Upper lobe of right lung (tissue), 1 donor: ENCODE data around the gene UQCR11. TPM values are rescaled to one million over a fixed set of nuclear protein-coding genes. Genes with fewer than 3 reads are reported as not detected.
A peak's percentile ranks its signal among the peaks of the same experiment; 100 is the strongest.

ENCODE experiments used
- ATAC-seq: fragments of 200-7000 bp; cut with Tn5 transposase; one replicate; pipeline ENCODE4 v1.9.1; 2020; ENCODE audit warnings: mild to moderate bottlenecking, moderate library complexity
- DNase-seq: peaks from one replicate; pipeline ENCODE4 v3.0.0-alpha.2; 2020
- H3K27ac ChIP-seq: fragments of 200-600 bp; one replicate; pipeline ENCODE4 v1.8.0; 2022
- H3K27me3 ChIP-seq: fragments of 200-600 bp; one replicate; pipeline ENCODE4 v1.8.0; 2022; ENCODE audit warnings: mild to moderate bottlenecking
- H3K36me3 ChIP-seq: fragments of 200-600 bp; one replicate; pipeline ENCODE4 v1.8.0; 2022
- H3K4me1 ChIP-seq: fragments of 200-600 bp; one replicate; pipeline ENCODE4 v1.8.0; 2022
- H3K4me3 ChIP-seq: fragments of 200-600 bp; one replicate; pipeline ENCODE4 v1.8.0; 2022; ENCODE audit warnings: mild to moderate bottlenecking
- H3K9me3 ChIP-seq: fragments of 200-600 bp; one replicate; pipeline ENCODE4 v1.8.0; 2022
- CTCF ChIP-seq: fragments of 200-600 bp; IDR thresholded peaks from one replicate; pipeline ENCODE4 v1.8.0; 2022; ENCODE audit warnings: antibody characterized with exemption
- intact Hi-C: fragments of 100-400 bp; cut with DNase I; formaldehyde crosslinking; loops from one replicate; pipeline ENCODE4 v1.11.0; 2022
- total RNA-seq: library from RNA; stranded (reverse); fragmentation: NEBNext Ultra II Directional; extraction: Animal tissue kit (Norgen Biotek cat#: 25700); gene quantifications from one replicate; pipeline ENCODE4 v1.2.1, GENCODE V29; 2021
- donor health status: DM: no; HTN: yes; CAD: no; lungs with severe emphysema.

Gene UQCR11
- total RNA-seq, 1 donor from 2014 or later: 167 TPM

DNA sequence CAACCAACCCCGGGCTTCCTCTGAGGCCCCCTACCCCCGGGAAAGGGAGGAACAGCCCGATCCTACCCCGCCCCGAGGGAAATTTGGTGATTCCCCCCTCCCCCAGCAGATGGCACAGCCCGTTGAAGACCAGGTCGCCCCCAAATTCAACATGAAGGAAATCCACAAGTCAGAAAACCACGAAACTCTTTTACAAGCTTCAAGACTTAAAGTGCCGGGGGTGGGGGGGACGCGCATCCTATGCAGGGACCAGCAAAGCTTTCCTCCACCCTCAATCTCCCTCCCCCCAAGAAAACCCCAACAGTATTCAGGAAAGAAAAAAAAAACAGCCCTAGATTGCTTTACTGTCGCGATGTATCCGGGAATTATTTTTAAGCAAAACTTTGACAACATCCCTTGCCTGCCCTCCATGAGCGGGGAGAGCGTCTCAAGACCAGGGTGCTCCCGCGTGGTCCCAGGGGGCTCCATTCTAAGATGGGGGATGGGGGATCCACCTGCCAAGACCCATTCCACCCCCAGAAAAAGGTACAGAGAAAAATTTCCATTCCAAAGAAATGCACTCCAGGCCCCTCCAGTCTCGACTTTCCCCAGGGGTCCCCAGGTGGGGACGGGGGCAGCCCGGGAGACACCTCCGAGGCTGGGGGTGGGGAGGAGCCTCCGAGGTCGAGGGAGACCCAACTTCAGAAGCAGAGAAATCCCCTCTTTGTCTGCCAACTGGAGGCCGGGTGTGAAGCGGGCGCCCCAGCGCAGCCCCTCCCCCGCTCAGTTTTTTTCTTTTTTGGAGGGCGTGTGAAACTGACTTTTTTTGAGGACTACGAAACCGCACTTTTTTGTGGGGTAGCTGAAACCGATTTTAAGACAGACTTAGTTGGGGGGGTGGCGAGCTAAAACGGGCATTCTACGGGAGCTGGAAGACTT, 45.6 kb upstream of the UQCR11 start:
- no peak for TF ChIP-seq CTCF
- no peaks in the 10 kb centered on the region for H3K9me3 ChIP-seq
- H3K4me1 ChIP-seq: peaks cover 5% of the 10 kb centered on the region
- no peaks in the 10 kb centered on the region for H3K36me3 ChIP-seq
- peak overlapping the region; percentile 77 for H3K4me3 ChIP-seq
- DNase-seq: no peak
- H3K27ac ChIP-seq: peak overlapping the region; percentile 58
- intact Hi-C loops: no loop called here
- no peaks in the 10 kb centered on the region for H3K27me3 ChIP-seq
- no peak for ATAC-seq

DNA sequence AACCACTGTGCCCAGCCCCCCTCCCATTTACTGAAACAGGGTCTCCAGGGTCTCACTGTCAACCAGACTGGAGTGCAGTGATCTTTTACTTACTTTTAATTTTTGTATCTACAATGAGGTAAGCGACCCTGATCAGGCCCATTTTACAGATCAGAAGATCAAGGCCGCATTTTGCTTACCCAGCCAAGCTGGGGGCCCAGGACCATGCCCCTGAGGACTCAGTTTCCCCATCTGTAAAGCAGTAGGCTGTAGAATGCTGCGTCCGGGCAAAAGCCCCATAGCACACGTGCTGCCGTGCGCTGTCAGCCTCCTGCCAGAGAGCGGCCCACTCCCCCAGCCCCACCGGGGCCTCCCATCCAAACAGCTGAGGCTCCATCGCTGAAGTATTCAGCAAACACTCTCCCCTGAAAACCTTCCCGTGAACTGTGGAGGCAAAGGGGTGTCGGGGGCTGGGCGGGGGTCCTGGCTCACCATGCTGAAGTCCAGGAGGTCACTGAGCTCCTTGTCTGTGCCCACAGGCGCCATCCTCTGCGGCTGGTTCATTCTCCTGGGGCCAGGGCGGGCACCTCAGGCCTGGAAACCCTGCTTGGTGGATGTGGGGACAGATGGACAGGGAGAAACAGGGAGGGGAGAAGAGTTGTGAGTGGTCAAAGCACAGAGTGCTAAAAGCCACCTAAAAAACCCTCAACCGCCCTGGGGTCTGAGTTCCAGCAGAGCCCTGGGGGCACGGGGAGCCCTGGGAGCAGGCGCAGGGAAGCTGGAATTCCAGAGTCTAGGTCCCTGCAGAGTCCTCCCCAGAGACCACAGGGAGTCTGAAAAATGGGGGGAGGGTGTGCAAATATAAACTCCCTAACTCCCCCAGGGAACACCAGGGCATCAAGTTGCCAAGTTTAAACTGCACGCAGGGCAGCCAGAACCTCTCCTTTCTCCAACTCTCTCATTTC, 44.7 kb upstream of the UQCR11 start:
- Histone ChIP-seq H3K9me3 (no peaks in the 10 kb centered on the region), H3K4me3 (no peak overlapping the region), H3K36me3 (no peaks in the 10 kb centered on the region), H3K27ac (no peak overlapping the region), H3K4me1 (peaks cover 5% of the 10 kb centered on the region), H3K27me3 (no peaks in the 10 kb centered on the region)
- DNase-seq (no peak), ATAC-seq (no peak)
- intact Hi-C loops: no loop called here
- no peak for TF ChIP-seq CTCF

DNA sequence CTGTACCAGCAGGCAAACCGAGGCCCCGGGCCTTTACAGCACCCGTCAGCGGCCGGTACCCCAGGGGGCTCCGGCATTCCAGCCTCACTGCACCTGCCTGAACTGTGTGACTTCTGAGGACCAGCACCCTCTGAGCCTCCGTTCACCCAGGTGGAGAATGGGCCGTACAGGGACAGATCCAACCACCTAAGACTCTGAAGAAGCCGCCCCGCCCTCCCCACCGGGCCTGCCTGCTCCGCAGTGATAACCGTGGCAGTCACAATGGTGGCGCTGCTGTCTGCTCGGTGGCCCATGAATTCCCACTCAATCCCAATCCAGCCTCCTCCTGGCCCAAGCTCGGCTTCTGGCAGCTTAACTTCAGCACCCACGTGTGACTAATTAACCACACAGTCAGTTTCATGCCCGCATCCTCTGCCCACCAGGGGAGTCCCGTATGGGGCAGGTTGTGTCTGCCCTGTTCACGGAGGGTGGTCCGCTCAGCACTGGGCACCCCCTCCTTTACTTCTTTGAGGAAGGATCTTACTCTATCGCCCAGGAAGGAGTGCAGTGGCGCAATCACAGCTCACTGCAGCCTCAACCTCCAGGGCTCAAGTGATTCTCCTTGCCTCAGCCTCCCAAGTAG, 43.8 kb upstream of the UQCR11 start:
- Histone ChIP-seq H3K9me3 (no peaks in the 10 kb centered on the region), H3K4me1 (peaks cover 5% of the 10 kb centered on the region), H3K36me3 (peaks cover 5% of the 10 kb centered on the region), H3K27ac (no peak overlapping the region), H3K27me3 (no peaks in the 10 kb centered on the region), H3K4me3 (no peak overlapping the region)
- intact Hi-C loops: no loop called here
- TF ChIP-seq CTCF: no peak
- DNase-seq: no peak
- ATAC-seq: no peak

DNA sequence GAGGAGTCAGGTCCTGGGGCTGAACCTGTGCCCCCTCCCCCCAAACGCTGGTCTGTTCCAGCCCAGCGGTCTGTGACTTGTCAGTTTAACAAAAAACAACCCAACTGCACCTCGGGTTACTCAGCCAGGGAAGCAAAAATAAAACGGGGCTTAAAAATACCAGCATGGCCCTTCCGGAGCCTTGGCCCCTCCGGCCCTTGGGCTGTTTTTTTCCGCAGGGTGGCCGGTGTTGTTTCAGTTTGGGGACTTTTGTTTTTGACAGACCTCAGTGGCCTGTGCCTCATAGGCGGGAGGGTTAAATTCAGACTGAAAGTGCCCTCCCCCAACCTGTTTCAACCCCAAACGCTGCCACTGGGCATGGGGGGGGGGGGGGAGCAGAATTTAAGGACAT, 43.2 kb upstream of the UQCR11 start:
- no peak for TF ChIP-seq CTCF
- ATAC-seq: no peak
- intact Hi-C loops: no loop called here

More for the DNA sequence above, 43.2 kb upstream of the UQCR11 start:
- Histone ChIP-seq H3K4me1 (peaks cover 5% of the 10 kb centered on the region), H3K27me3 (no peaks in the 10 kb centered on the region), H3K4me3 (no peak overlapping the region), H3K27ac (no peak overlapping the region), H3K36me3 (peaks cover 8% of the 10 kb centered on the region), H3K9me3 (no peaks in the 10 kb centered on the region)
- DNase-seq: no peak
